Uterus (tissue), 2 donors: Measurements from ENCODE around the gene DIRAS2.

ENCODE experiments used
- CTCF ChIP-seq, 4 experiments: fragments of 200-600 bp in 2 of 4; fragments of 450-650 bp in 2 of 4; sonication (generic) in 2 of 4; IDR thresholded peaks; one replicate each; pipeline ENCODE4 v1.5.1; 2016 to 2019; ENCODE audit warnings: antibody characterized with exemption in 4 of 4, mild to moderate bottlenecking in 2 of 4, moderate library complexity in 1 of 4
- POLR2A ChIP-seq, 2 donors: fragments of 450-650 bp; IDR thresholded peaks; one replicate each; pipeline ENCODE4 v1.6.1; 2016; ENCODE audit warnings: antibody characterized with exemption in 2 of 2, mild to moderate bottlenecking in 1 of 2, moderate library complexity in 1 of 2

- TF ChIP-seq CTCF (IDR thresholded peaks at IDR 0.05) (no peak), POLR2A (IDR thresholded peaks at IDR 0.05) (no peak)
Measured at GRCh38 chr9:90569511-90569910, 73.1 kb downstream of the DIRAS2 start.
